Measurements from ENCODE around the gene UBE2D1.

- TF ChIP-seq CTCF (IDR thresholded peaks at IDR 0.05) = no peak
- TF ChIP-seq POLR2A (IDR thresholded peaks at IDR 0.05) = no peak
- TF ChIP-seq POLR2AphosphoS5 (IDR thresholded peaks at IDR 0.05) = no peak
- TF ChIP-seq EP300 (IDR thresholded peaks at IDR 0.05) = no peak
These were observed 7.8 kb upstream of the UBE2D1 start for GRCh38 chr10:58326967-58327381.

All from sigmoid colon (tissue), 4 donors.